Right cardiac atrium (tissue), 5 donors: ENCODE measurements around the gene STX2. TPM values are rescaled to one million over a fixed set of nuclear protein-coding genes. Genes with fewer than 3 reads are reported as not detected.
A peak's percentile ranks its signal among the peaks of the same experiment; 100 is the strongest.

ENCODE experiments used
- ATAC-seq, 2 donors: fragments of 200-7000 bp; cut with Tn5 transposase; one replicate each; pipeline versions ENCODE4 v1.8.0 to v1.9.1; 2020; ENCODE audit warnings: moderate library complexity in 2 of 2, mild to moderate bottlenecking in 1 of 2
- DNase-seq, 3 donors: peaks; one replicate each; pipeline ENCODE4 v3.0.0-alpha.2; 2020
- H3K27ac ChIP-seq: one replicate; pipeline ENCODE4 v1.5.1; 2013; ENCODE audit warnings: mild to moderate bottlenecking, low read length, control low read depth, moderate library complexity
- H3K27me3 ChIP-seq: one replicate; pipeline ENCODE4 v1.6.1; 2013; ENCODE audit not compliant: control insufficient read depth, insufficient read depth
- H3K4me1 ChIP-seq: one replicate; pipeline ENCODE4 v1.6.1; 2013; ENCODE audit warnings: low read length; ENCODE audit not compliant: control insufficient read depth, insufficient read depth
- H3K4me3 ChIP-seq: one replicate; pipeline ENCODE4 v1.5.1; 2013; ENCODE audit warnings: low read length, control low read depth
- H3K9me3 ChIP-seq: one replicate; pipeline ENCODE4 v1.6.1; 2013; ENCODE audit warnings: low read length; ENCODE audit not compliant: control insufficient read depth
- WGBS: extraction: QIAGEN DNeasy Blood & Tissue Kit; methylation state at CpG from one replicate; pipeline ENCODE4 v1.1.7; 2013; 5-methylcytosine and 5-hydroxymethylcytosine counted together
- intact Hi-C, 4 donors: fragments of 100-400 bp; cut with DNase I; formaldehyde crosslinking; loops; one replicate each; pipeline versions ENCODE4 v1.11.0 to v1.14.0; 2022 to 2023
- polyA plus RNA-seq: library from polyadenylated mRNA; stranded (reverse); fragments of 200-250 nt; gene quantifications from one replicate; pipeline ENCODE4 v1.2.3, GENCODE V29; 2013
- total RNA-seq, 4 donors: library from RNA; stranded (reverse); fragmentation: NEBNext Ultra II Directional; extraction: Animal tissue kit (Norgen Biotek cat#: 25700); gene quantifications; one replicate each; pipeline ENCODE4 v1.2.1, GENCODE V29; 2021
- donor health status: healthy with polysubstance abuse.
- donor health status: DM: no; HTN: yes; CAD: no.
- donor health status: DM: no; HTN: no; CAD: no.
- donor health status: DM: no; HTN: yes; CAD: no; lungs with severe emphysema.
- donor health status: DM: yes; HTN: yes; CAD: no.

Gene STX2
- total and polyA plus RNA-seq, 5 donors = 18.2 to 35.9 (median 26.8) TPM

DNA sequence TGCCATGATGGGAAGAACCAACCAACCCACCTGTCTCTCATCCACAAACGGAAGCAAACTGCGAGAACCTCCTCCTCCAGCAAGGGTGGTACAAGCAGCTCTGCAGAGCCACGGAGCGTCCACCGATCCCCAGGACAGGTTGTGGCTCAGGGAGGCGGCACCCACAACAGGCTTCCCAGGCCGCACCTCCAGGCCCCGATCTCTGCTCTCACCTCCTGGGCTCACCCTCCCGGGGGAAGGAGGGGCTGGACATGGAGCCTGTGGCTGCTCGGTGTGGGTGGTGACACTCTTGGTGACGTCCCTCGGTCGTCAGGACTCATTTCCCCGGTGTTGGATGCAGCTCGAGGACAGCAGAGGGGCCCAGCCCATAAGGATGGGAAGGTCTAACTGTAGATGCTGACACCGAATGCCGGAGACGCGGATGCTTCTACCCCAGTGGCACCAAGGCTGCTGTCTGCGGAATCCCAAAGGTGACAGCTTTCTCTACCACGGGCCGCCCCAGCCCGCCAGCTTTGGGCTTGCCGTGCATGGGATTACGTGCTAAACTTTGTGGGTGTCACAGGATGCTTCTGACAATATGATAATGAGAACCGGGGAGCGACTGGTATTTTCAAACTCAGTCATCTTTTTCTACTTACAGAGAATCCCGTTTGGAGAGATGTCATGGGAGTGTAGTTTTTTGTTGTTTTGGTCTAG, 58.0 kb downstream of the STX2 start:
- peaks cover 3% of the 10 kb centered on the region for H3K4me1 ChIP-seq
- no peaks in the 10 kb centered on the region for H3K9me3 ChIP-seq
- WGBS = 88% methylated on average over 28 of the region's 28 CpGs
- no peaks in the 10 kb centered on the region for H3K27me3 ChIP-seq
- DNase-seq (no peak), ATAC-seq (no peak)
- intact Hi-C loops = no loop called here
- no peak overlapping the region for H3K27ac ChIP-seq
- H3K4me3 ChIP-seq = no peak overlapping the region

DNA sequence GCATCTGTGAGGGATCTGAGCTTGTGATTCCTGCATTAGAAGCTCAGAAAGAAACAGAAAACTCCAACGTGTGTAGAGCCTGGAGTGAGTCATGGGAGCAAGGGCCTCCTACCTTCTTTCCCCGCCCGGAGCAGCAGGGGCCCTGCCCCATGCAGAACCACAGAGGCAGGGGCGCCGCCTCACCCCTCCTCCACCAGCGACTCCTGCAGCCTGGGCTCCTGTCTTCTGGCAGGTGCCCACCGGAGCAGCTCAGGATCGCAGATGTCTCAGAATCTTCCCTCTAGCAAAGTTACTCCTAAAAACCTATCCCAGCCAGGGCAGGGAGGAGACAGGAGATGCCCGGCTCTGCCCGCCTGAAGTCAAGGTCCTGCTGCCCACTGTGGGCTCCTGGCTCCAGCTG, 58.7 kb downstream of the STX2 start:
- 91% methylated on average over 10 of the region's 10 CpGs for WGBS
- no peak for DNase-seq
- Histone ChIP-seq H3K9me3 (no peaks in the 10 kb centered on the region), H3K4me1 (peaks cover 4% of the 10 kb centered on the region), H3K27me3 (no peaks in the 10 kb centered on the region), H3K4me3 (no peak overlapping the region), H3K27ac (no peak overlapping the region)
- intact Hi-C loops = no loop called here
- no peak for ATAC-seq

DNA sequence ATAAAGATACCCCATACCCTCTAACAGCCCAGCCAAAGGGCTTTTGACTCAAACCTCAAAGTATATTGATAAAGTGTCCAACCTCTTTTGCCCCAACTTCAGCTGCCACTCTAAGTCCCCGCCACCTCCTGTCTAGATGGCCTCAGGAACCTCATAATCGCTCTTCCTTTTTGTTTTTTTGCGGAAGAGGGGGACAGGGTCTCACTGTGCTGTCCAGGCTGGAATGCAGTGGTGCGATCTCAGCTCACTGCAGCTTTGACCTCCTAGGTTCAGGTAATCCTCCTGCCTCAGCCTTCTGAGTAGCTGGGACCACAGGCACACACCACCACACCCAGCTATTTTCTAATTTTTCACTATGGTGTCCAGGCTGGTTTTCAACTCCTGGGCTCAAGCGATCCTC, 60.3 kb downstream of the STX2 start:
- Histone ChIP-seq H3K27ac (no peak overlapping the region), H3K4me1 (peaks cover 4% of the 10 kb centered on the region), H3K4me3 (no peak overlapping the region), H3K27me3 (no peaks in the 10 kb centered on the region), H3K9me3 (no peaks in the 10 kb centered on the region)
- DNase-seq (no peak), ATAC-seq (no peak)
- intact Hi-C loops = no loop called here
- whole genome bisulfite sequencing = 90% methylated on average over 5 of the region's 5 CpGs

DNA sequence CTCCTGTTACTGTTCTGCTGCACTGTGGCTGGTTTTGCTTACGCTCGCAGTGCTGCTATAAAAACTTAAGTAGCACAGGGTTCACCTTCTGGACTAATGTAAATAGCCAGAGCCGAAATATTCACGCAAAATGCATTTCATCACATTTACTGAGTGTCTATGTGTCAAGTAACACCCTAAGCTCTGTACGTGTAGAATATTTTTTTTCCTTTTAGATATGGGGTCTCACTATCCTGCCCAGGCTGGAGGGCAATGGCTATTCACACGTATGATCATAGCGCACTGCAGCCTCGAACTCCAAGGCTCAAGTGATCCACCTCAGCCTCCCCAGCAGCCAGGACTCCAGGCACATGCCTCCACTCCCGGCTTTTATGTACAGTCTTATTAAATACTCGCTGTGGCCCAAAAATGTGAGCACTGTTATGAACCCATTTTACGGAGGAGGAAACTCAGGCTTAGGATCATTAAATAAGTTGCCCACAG, 62.2 kb downstream of the STX2 start:
- peaks cover 4% of the 10 kb centered on the region for H3K4me1 ChIP-seq
- no peak overlapping the region for H3K27ac ChIP-seq
- DNase-seq (no peak), ATAC-seq (no peak)
- H3K4me3 ChIP-seq = no peak overlapping the region
- no peaks in the 10 kb centered on the region for H3K27me3 ChIP-seq
- no peaks in the 10 kb centered on the region for H3K9me3 ChIP-seq
- intact Hi-C loops = no loop called here
- WGBS = 71% methylated on average over 11 of the region's 11 CpGs

DNA sequence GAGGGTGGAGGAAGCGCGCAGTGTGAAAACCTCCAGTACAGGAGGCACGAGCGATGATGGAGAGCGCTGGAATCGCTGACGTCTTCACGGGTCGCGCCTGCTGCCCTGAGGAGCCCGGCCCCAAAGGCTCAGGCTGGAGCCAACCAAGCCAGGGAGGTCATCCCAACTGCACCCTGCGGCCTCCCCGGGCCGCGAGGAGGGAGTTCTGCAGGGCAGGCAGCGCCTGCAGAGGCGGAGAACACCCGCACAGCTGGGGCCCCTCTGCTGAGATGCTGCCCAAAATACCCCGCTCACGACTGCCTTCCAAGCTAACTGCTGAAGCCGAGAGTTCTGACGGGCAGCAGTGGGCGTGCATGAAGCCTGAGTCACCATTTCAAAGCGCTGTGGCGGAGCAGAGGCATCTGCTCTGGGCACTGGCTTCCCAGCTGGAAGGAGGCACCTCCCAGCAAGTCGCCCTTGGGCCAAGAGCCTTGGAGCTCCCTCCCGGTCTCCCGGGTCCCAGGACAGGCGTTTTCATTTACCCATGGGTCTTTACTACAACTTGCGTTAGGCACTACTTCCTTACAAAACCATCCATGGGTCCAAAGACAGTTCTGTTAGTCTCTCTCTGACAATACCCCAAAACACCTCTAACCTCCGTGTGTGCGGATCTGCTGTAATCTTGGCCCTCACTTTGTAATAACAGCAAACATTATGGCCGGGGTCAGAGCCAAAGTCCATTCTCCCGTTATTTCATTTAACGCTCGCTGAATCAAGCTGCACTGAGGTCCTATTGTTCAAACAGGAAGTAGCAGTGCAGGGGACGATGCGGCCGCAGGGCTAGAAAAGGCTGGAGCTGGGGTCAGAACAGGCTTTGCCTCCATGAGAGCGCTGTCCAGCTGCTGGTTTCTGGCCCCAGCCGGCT, 62.8 kb downstream of the STX2 start:
- intact Hi-C loops = no loop called here

DNA sequence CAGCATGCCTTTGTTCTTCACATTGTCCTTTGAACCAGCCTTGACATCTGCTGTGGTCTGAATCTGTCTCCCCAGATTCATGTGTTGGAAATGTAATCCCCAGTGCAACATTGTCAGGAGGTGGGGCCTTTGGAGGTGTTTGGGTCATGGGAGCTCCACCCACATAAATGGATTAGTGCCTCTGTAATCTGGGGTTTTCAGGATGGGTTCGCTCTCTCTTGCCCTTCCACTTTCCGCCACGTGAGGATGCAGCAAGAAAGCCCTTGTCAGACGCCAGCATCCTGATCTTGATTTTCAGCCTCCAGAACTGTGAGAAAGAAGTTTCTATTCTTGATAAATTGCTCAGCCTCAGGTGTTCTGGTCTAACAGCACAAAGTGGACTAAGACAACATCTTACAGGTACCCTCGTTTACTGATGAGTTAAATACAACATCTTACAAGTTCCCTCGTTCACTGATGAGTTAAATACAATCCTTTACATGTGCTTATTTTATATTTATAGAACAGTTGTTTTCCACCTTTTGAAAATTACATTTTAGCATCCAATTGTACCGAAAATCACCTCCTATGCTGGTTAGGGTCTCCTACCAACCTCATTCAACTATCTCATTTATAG, 68.5 kb downstream of the STX2 start:
- Histone ChIP-seq H3K27me3 (no peaks in the 10 kb centered on the region), H3K4me1 (no peaks in the 10 kb centered on the region), H3K9me3 (no peaks in the 10 kb centered on the region), H3K27ac (no peak overlapping the region), H3K4me3 (no peak overlapping the region)
- DNase-seq = no peak
- intact Hi-C loops = no loop called here
- no peak for ATAC-seq
- WGBS = 75% methylated on average over 7 of the region's 7 CpGs

More for the DNA sequence above, 62.8 kb downstream of the STX2 start:
- ATAC-seq = peak; percentile 66 to 86
- H3K9me3 ChIP-seq = no peaks in the 10 kb centered on the region
- peak overlapping the region; percentile 28 for H3K4me3 ChIP-seq
- peak; percentile 64 to 70 (median 67) for DNase-seq
- WGBS = 5% methylated on average over 41 of the region's 41 CpGs
- peaks cover 4% of the 10 kb centered on the region for H3K4me1 ChIP-seq
- no peaks in the 10 kb centered on the region for H3K27me3 ChIP-seq
- H3K27ac ChIP-seq = no peak overlapping the region

DNA sequence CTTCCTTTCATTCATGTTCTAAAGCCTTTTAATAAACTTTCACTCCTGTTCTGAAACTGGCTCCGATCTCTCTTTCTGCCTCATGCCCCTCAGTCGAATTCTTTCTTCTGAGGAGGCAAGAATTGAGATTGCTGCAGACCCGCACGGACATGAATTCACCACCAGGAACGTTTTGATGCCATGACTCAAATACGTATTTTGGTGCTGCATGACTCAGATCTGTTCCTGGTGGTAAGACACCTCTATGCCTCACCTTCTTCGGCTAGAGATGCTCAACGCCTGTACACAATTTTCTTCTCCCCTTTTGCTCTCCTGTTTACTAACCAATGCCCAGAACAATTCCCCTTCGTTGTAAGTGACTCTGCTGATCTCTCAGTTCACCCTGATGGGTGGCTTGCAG, 70.9 kb downstream of the STX2 start:
- no peak for ATAC-seq

DNA sequence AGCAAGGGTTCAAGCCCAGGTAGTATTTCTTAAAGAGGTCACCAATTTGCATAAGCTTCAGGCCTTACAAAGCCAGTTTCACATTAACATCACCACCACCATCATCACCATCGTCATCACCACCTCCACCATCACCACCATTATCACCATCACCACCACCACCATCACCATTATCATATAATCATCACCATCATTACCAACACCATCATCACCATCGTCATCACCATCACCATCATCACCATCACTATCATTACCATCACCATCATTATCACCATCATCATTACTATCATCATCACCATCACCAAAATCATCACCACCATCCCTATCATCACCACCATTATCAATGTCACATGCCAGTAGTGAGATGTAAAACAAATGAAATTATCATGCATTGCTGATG, 72.6 kb downstream of the STX2 start:
- Histone ChIP-seq H3K4me3 (no peak overlapping the region), H3K4me1 (no peaks in the 10 kb centered on the region), H3K9me3 (no peaks in the 10 kb centered on the region), H3K27ac (no peak overlapping the region), H3K27me3 (no peaks in the 10 kb centered on the region)
- ATAC-seq (no peak), DNase-seq (no peak)
- intact Hi-C loops = no loop called here
- WGBS = 77% methylated on average over 2 of the region's 2 CpGs

More for the DNA sequence above, 70.9 kb downstream of the STX2 start:
- DNase-seq = no peak
- no peaks in the 10 kb centered on the region for H3K27me3 ChIP-seq
- WGBS = 71% methylated on average over 9 of the region's 9 CpGs
- no peaks in the 10 kb centered on the region for H3K4me1 ChIP-seq
- H3K9me3 ChIP-seq = no peaks in the 10 kb centered on the region
- H3K27ac ChIP-seq = no peak overlapping the region
- no peak overlapping the region for H3K4me3 ChIP-seq
- intact Hi-C loops = no loop called here

DNA sequence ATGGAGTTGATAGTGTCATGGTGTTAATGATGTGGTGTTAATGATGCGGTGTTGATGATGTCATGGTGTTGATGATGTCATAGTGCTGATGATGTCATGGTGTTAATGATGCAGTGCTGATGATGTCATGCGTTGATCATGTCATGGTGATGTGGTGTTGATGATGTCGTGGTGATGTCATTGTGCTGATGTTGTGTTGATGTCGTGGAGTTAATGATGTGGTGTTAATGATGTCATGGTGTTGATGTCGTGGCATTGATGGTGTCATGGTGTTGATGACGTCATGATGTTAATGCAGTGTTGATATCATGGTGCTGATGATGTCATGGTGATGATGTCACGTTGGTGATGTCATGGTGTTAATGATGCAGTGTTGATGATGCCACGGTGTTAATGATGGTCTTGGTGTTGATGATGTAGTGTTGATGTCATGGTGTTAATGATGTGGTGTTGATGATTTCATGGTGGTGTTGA, 73.8 kb downstream of the STX2 start:
- H3K4me1 ChIP-seq = no peaks in the 10 kb centered on the region
- H3K27ac ChIP-seq = no peak overlapping the region
- ATAC-seq = no peak
- intact Hi-C loops = no loop called here
- no peak overlapping the region for H3K4me3 ChIP-seq
- WGBS = 90% methylated on average over 8 of the region's 8 CpGs
- no peak for DNase-seq
- no peaks in the 10 kb centered on the region for H3K27me3 ChIP-seq
- no peaks in the 10 kb centered on the region for H3K9me3 ChIP-seq

DNA sequence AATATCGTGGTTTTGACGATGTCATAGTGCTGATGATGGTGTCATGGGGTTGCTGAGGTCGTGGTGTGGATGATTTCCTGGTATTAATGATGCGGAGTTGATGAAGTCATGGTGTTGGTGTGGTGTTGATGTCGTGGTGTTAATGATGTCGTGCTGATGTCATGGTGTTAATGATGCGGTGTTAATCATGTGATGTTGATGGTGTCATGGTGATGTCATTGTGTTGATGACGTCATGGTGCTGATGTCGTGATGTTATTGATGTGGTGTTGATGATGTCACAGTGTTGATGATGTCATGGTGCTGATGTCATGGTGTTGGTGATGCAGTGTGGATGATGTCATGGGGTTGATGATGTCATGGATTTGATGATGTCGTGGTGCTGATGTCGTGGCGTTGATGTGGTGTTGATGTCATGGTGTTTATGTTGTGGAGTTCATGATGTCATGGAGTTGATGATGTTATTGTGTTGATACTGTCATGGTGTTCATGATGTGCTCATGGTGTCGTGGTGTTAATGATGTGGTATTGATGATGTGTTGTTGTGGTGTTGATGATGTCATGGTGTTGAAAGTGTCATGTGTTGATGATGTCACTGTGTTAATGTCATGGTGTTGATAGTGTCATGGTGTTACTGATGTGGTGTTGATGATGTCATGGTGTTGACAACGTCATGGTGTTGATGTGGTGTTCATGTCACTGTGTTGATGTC, 74.4 kb downstream of the STX2 start:
- no peak overlapping the region for H3K4me3 ChIP-seq
- H3K27me3 ChIP-seq = no peaks in the 10 kb centered on the region
- DNase-seq (no peak), ATAC-seq (no peak)
- WGBS = 85% methylated on average over 14 of the region's 14 CpGs
- no peaks in the 10 kb centered on the region for H3K4me1 ChIP-seq
- no peak overlapping the region for H3K27ac ChIP-seq
- H3K9me3 ChIP-seq = no peaks in the 10 kb centered on the region
- intact Hi-C loops = no loop called here
